HepG2 (cell line): ENCODE results near the gene PRR30. TPM values are rescaled to one million over a fixed set of nuclear protein-coding genes. Genes with fewer than 3 reads are reported as not detected.

Experiments used
- ARNTL ChIP-seq: sonication (generic); formaldehyde crosslinking; IDR thresholded peaks from 2 replicates; pipeline ENCODE4 v1.4.0; 2020; ENCODE audit warnings: mild to moderate bottlenecking, missing genetic modification reagents
- BCL6 ChIP-seq: IDR thresholded peaks from 2 replicates; pipeline ENCODE4 v1.6.1; 2016; ENCODE audit warnings: missing genetic modification reagents, missing compliant biosample characterization
- DMAP1 ChIP-seq: IDR thresholded peaks from 2 replicates; pipeline ENCODE4 v1.6.1; 2016
- JDP2 ChIP-seq: sonication (generic); formaldehyde crosslinking; IDR thresholded peaks from 2 replicates; pipeline ENCODE4 v1.8.1; 2022; ENCODE audit warnings: missing genetic modification reagents, borderline replicate concordance
- MZF1 ChIP-seq: sonication (generic); formaldehyde crosslinking; IDR thresholded peaks from 2 replicates; pipeline ENCODE4 v1.8.1; 2023; ENCODE audit warnings: mild to moderate bottlenecking, missing genetic modification reagents, borderline replicate concordance
- PHF5A ChIP-seq: IDR thresholded peaks from one replicate; pipeline ENCODE4 v1.6.1; 2018; ENCODE audit warnings: low read depth, missing genetic modification reagents; ENCODE audit not compliant: unreplicated experiment
- SMAD1 ChIP-seq: sonication (generic); formaldehyde crosslinking; IDR thresholded peaks from 2 replicates; pipeline ENCODE4 v1.4.0; 2020; ENCODE audit warnings: missing genetic modification reagents, low read depth, mild to moderate bottlenecking, borderline replicate concordance
- SP4 ChIP-seq: sonication (generic); formaldehyde crosslinking; IDR thresholded peaks from 2 replicates; pipeline ENCODE4 v1.8.1; 2023; ENCODE audit warnings: mild to moderate bottlenecking, missing genetic modification reagents
- SP5 ChIP-seq: IDR thresholded peaks from 2 replicates; pipeline ENCODE4 v1.6.1; 2016; ENCODE audit warnings: low read depth, borderline replicate concordance
- TEAD3 ChIP-seq: optimal IDR thresholded peaks from 2 replicates; pipeline ENCODE3; 2016; ENCODE audit warnings: borderline replicate concordance
- TERF1 ChIP-seq: sonication (generic); formaldehyde crosslinking; IDR thresholded peaks from 2 replicates; pipeline ENCODE4 v1.8.0; 2022; ENCODE audit warnings: mild to moderate bottlenecking, missing genetic modification reagents, moderate library complexity
- TFDP2 ChIP-seq: sonication (generic); formaldehyde crosslinking; IDR thresholded peaks from 2 replicates; pipeline ENCODE4 v1.4.0; 2020; ENCODE audit warnings: missing genetic modification reagents
- ZBTB33 ChIP-seq: sonication (generic); formaldehyde crosslinking; IDR thresholded peaks from 2 replicates; pipeline ENCODE4 v1.4.0; 2020; ENCODE audit warnings: missing genetic modification reagents
- ZBTB38 ChIP-seq: sonication (generic); formaldehyde crosslinking; IDR thresholded peaks from 2 replicates; pipeline ENCODE4 v1.5.1; 2020; ENCODE audit warnings: mild to moderate bottlenecking, missing genetic modification reagents
- ZFYVE20 ChIP-seq: sonication (generic); formaldehyde crosslinking; IDR thresholded peaks from 2 replicates; pipeline ENCODE4 v1.8.0; 2023; ENCODE audit warnings: low read depth, mild to moderate bottlenecking, moderate library complexity, missing genetic modification reagents, borderline replicate concordance
- ZNF407 ChIP-seq: sonication (generic); formaldehyde crosslinking; IDR thresholded peaks from one replicate; pipeline ENCODE4 v1.5.1; 2020; ENCODE audit warnings: mild to moderate bottlenecking, missing genetic modification reagents; ENCODE audit errors: not compliant biosample characterization
- ZNF790 ChIP-seq: sonication (generic); formaldehyde crosslinking; IDR thresholded peaks from 2 replicates; pipeline ENCODE4 v1.8.0; 2022; ENCODE audit warnings: missing genetic modification reagents, mild to moderate bottlenecking, borderline replicate concordance
- ZSCAN22 ChIP-seq: sonication (generic); formaldehyde crosslinking; IDR thresholded peaks from 2 replicates; pipeline ENCODE4 v1.4.0; 2020; ENCODE audit warnings: mild to moderate bottlenecking, missing genetic modification reagents
- polyA plus RNA-seq, 8 experiments: library from polyadenylated mRNA; depleted of rRNA in 3 of 8; stranded (reverse) in 7 of 8; unstranded in 1 of 8; fragments of >200 nt; fragmentation: Illumina TruSeq in 4 of 8; extraction: Trizol in 4 of 8; gene quantifications; 2 replicates each; pipeline versions ENCODE4 v1.2.1 to v1.2.3, GENCODE V29; 2011 to 2016; ENCODE audit warnings: low read depth in 4 of 8, missing spikeins in 1 of 8, mixed read lengths in 1 of 8; ENCODE audit not compliant: insufficient read depth in 1 of 8
- total RNA-seq, 5 experiments: library from RNA; depleted of rRNA; stranded (reverse); fragments of >200 nt; fragmentation: Illumina TruSeq; extraction: Trizol; gene quantifications; 2 replicates each; pipeline ENCODE4 v1.2.3, GENCODE V29; 2016; ENCODE audit warnings: low read depth in 1 of 5

Gene PRR30
- total and polyA plus RNA-seq, 2 of the 13 experiments (the other 11 are each of a cell fraction or from before 2014, with no cell fraction given), result not detected

- TF ChIP-seq ZNF407 (CRISPR knock-in tag), result no peak
- no peak for TF ChIP-seq PHF5A (CRISPR knock-in tag)
- no peak for TF ChIP-seq ZBTB38 (CRISPR knock-in tag)
- TF ChIP-seq SP4 (CRISPR knock-in tag), result no peak
- no peak for TF ChIP-seq BCL6 (CRISPR knock-in tag)
- TF ChIP-seq DMAP1, result no peak
- TF ChIP-seq MZF1 (CRISPR knock-in tag), result no peak
- TF ChIP-seq ZFYVE20 (CRISPR knock-in tag), result no peak
- no peak for TF ChIP-seq ZSCAN22 (CRISPR knock-in tag)
- no peak for TF ChIP-seq TERF1 (CRISPR knock-in tag)
- no peak for TF ChIP-seq SMAD1 (CRISPR knock-in tag)
- no peak for TF ChIP-seq JDP2 (CRISPR knock-in tag)
- TF ChIP-seq TEAD3 (CRISPR knock-in tag), result peak; percentile 55
- TF ChIP-seq ZBTB33 (CRISPR knock-in tag), result peak; percentile 44; the same call in 1 of the 2 replicates
- no peak for TF ChIP-seq SP5 (CRISPR knock-in tag)
- 0 out of 2 replicates have a peak, but pooled peaks have one; percentile 32 for TF ChIP-seq ARNTL (CRISPR knock-in tag)
- no peak for TF ChIP-seq TFDP2 (CRISPR knock-in tag)
- TF ChIP-seq ZNF790 (CRISPR knock-in tag), result no peak
These were observed 42.4 kb downstream of the PRR30 start (continued) for GRCh38 chr2:27096748-27097297.
